NCI-H345 treated with DMSO at 0.1 percent for 48 hours (cell line): Measurements from ENCODE around the gene PPP1R12C.
A peak's percentile ranks its signal among the peaks of the same experiment; 100 is the strongest.
"Not testable (repeated sequence)": the region's sequence is repeated elsewhere in the genome, so short reads cannot be mapped to it uniquely, and the experiment has no call there.

Experiments used
- DNase-seq: peaks from one replicate; lab custom pipeline; 2025; ENCODE audit not compliant: unreplicated experiment; lab: John Stamatoyannopoulos, UW

PPP1R12C gene

GRCh38 chr19:55076321-55076720, 41.1 kb downstream of the PPP1R12C start:
- DNase-seq: no peak

- no peak for DNase-seq
These were observed 42.0 kb downstream of the PPP1R12C start, which contains the start of gene EPS8L1 for GRCh38 chr19:55075371-55075998. TSS of gene EPS8L1 (plus strand) at chr19:55075869. CDS start at chr19:55076445, 576 bp downstream.

DNA sequence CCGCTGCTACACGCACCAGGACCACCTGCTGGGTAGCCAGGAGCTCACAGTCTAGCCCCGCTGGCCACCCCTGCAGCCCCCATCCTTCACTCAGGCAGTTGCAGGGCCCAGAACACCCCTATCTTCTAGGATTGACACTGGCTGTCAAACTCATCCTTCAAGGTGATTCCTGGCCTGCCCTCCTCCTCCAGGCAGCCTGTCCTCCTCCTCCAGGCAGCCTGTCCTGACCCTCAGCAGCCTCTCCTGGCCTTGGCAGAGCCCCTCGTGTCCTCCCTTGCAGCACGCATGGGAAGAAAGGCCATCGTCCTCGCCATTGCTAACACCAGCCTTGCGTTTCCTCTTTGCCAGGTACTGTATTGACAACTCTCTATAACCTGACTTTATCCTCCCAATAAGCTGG, 45.5 kb downstream of the PPP1R12C start:
- DNase-seq: no peak

DNA sequence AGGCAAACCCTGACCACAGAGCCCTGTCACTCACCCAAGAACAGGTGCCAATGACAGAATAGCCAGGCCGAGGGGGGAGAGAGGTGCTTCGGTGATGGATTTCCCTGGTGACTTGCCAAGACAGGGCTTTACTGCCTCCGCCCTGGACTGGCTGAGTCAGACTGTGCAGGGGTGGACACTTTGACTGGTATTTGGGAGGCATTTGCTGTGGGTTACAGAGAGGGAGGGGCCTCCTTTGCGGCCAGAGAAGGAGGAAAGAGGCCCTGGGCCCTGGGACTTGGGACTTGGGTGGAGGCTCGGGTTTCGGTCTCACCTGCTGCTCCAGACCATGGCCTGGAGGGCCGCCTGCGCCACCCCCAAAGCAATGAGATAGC, 46.3 kb downstream of the PPP1R12C start:
- no peak for DNase-seq

- DNase-seq: no peak
These were observed 46.8 kb downstream of the PPP1R12C start for GRCh38 chr19:55070466-55071128.

GRCh38 chr19:55069865-55070197, 47.6 kb downstream of the PPP1R12C start:
- DNase-seq: no peak

DNA sequence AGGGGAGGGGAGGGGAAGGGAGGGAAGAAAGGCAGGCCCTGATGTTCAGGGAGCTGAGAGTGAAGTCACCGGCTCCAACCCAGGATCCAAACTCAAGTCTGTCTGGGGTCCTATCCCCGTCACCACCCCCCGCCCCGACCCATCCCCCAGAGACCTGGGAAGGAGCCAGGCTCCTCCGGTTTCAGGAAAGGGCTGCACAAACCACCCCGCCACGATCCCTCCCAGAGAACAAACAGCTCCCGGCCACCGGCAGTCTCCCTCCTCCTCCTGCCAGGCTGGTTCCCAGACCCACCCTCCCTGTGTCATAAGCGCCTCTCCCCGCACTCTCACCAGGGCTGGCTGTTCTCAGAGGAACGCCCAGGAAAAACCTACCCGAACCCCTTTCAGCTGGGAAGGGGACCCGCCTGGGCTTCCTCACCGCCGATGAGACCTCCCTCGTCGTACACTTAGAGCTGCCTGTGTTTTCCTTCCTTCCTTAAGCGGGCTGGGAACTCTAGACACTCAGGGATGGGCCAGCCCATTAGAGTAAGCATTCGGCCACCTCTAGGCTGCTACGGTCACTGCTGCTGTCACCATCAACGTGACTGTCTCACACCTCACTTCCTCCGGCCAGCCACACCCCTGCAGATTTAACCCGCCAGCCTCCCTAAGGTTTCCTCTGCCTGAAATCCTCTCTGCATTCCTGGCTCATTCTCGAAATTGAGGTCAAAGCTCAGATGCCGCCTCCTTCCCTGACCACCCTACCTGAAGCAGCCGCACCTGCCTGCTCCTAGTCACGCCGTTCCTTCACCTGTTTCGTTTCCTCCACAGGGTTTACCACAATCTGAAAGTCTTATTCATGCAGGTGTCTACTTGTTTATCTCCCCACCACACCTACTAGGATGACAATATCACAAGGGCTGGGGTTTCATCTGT, 48.2 kb downstream of the PPP1R12C start:
- DNase-seq: no peak

GRCh38 chr19:55067869-55068268, 49.6 kb downstream of the PPP1R12C start:
- no peak for DNase-seq

GRCh38 chr19:55066107-55066709, 51.2 kb downstream of the PPP1R12C start:
- no peak for DNase-seq

DNA sequence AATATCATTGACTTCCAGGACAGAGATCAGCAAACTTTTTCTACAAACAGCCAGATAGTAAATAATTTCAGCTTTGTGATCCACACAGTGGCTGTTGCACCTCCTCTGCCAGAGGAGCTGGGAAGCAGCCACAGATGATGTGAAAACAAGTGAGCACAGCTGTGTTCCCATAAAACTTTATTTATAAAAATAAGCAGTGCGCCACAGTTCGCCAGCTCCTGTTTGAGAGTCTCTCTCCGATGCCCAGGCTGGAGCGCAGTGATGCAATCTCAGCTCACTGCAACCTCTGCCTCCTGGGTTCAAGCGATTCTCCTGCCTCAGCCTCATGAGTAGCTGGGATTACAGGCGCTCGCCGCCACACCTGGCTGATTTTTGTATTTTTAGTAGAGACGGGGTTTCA, 51.9 kb downstream of the PPP1R12C start:
- not testable (repeated sequence) for DNase-seq

- no peak for DNase-seq
These were observed 54.0 kb downstream of the PPP1R12C start for GRCh38 chr19:55063492-55063843.

DNA sequence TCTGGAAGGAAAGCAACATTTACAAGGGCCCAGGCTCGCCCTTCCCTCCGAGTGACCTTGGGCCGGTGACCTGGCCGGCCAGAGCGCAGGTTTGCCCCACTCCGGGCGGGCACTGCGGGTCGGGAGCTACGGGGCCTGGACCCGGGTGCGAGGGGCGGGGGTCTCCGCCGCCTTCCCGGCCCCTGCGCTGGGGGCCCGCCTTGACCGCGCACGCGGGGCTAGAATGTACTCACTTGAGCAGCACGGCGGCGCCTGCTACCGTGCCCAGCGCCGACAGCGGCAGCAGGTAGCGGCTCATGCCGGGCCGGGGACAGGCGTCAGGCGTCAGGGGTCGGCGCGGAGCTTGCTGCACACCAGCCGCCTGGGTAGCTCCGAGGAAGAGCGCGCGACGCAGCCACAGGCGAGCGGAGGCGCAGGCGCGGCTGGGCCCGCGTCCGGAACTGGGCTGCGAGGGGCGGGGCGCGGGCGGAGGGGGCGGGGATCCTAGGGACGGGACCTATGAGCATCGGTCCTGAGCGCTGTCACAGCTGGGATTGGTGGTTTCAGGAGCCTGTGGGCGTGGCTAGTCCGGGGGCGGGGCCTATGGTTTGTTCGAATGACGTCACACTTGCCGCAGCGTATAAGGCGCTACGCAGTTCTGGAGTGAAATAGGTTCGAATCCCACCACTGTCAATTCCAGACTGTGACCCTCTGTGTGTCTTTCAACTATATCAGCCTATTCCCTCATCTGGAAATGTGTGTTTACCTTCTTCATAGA, 54.5 kb downstream of the PPP1R12C start, which contains the start of gene RDH13:
Gene RDH13 (minus strand): TSS at position 414 of the 757 bp plus-strand sequence. CDS start 116 bp downstream, at position 298.
- DNase-seq: peak; percentile 63

DNA sequence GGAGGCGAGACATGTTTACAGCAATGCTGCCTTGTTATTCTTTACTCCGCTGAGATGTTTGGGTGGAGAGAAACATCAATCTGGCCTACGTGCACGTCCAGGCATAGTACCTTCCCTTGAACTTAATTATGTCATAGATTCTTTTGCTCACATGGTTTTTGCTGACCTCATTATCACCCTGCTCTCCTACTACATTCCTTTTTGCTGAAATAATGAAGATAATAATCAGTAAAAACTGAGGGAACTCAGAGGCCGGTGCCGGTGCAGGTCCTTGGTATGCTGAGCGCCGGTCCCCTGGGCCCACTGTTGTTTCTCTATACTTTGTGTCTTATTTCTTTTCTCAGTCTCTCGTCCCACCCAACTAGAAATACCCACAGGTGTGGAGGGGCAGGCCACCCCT, 57.1 kb downstream of the PPP1R12C start:
- DNase-seq: not testable (repeated sequence)

DNA sequence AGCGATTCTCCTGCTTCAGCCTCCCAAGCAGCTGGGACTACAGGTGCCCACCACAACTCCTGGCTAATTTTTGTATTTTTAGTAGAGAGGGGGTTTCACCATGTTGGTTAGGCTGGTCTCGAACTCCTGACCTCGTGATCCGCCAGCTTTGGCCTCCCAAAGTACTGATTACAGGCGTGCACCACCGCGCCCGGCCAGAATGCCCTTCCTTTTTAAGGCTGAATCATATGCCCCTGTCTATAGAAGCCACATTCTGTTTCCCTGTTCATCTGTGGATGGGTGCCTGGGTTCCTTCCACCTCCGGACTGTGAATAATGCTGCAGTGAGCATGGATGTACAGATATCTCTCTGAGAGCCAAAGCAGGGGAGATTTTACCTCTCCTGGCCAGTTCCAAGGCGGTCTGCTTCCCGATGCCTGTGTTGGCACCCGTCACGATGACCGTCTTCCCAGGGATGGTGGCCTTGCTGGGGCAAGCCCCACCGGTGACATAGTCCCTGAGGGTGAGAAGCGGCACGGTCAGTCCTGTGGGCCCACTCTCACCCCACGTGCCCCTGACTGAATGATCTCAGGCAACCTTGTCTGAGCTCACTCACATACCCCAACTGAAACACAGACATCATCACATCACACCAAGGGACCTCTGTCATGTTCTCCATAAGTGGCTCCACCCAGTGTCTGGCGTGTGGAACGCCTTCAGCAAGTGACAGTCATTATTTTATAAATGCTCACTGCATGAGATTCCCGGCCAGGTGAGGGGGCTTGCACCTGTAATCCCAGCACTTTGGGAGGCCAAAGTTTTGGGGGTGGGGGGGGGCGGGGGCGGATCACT, 58.4 kb downstream of the PPP1R12C start:
- DNase-seq: no peak

DNA sequence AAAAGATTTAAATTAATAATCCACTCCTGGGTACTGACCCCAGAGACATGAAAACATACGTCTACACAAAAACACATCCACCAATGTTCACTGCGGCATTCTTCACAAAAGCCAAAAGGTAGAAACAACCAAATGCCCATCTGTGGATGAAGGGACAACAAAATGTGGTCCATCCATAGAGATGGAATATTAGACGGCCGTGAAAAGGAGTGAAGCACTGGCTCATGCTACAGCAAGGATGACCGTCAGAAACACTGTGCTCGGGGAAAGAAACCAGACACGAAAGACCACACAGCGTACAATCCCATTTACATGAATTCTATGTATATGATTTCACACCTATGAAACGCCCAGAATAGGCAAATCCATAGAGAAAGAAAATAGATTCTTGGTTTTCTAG, 60.6 kb downstream of the PPP1R12C start:
- no peak for DNase-seq

DNA sequence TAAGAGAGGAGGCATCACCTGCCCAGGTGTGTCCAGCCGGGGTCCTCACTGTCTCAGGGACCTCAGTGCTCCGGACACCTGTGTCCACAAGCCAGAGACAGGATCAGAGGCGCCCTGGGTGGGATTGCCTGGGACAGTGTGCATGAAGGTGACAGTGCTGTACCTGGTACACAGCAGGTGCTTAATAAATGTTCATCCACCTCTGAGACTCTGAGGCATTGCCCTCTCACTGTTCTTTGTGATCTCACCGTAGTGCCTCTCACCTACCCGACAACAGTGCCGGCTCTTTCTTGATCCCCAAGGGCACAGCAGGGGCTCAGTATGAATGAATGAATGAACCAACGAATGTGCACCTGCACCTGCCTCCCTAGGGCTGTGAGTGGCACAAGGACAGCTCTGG, 63.7 kb downstream of the PPP1R12C start:
- DNase-seq: no peak

DNA sequence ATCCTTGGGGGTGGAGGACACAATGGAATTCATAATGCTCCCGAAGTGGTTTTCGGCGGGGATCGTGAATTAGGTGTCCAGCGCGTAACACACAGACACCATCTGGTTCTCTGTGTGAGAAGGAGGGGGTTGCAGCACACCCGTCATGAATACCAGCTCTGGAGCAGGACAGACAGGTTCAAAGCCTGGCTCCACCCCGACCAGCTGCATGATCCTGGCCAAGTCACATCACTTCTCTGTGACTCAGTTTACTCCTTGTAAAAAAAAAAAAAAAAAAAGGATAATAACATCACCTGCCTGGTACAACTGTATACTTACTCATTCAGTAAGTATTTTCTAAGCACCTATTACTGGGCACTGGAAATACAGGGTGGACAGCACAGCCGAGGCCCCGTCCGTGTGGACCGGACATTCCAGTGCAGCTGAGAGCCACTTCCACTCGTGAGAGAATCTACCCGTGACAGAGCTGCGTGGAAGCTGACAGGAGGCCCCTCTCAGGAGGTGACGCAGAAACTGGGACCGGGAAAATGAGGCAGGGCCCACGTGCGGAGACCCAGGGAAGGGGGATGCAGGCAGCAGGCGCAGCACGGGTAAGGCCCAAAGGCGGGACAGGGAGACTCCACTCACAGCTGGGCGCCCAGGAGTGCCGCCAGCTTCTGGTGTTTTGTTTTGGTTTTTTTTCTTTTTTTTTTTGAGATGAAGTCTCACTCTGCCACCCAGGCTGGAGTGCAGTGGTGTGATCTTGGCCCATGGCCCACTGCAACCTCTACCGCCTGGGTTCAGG, 66.5 kb downstream of the PPP1R12C start:
- no peak for DNase-seq

DNA sequence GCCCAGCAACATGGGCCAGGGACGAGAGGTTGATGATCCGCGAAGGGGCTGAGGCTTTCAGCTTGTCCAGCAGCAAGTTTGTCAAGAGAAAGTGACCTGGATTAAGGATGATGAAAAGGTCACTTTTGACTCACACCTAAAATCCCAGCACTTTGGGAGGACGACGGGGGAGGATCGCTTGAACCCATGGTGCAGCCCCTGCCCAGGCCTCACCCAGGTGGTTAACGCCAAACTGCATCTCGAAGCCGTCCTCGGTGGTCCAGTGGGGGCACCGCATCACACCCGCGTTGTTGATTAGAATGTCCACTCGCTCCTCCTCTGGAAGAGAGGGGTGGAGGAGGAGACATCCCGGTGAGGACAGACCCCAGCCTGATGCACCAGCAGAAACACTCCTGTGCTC, 69.0 kb downstream of the PPP1R12C start:
- DNase-seq: no peak

DNA sequence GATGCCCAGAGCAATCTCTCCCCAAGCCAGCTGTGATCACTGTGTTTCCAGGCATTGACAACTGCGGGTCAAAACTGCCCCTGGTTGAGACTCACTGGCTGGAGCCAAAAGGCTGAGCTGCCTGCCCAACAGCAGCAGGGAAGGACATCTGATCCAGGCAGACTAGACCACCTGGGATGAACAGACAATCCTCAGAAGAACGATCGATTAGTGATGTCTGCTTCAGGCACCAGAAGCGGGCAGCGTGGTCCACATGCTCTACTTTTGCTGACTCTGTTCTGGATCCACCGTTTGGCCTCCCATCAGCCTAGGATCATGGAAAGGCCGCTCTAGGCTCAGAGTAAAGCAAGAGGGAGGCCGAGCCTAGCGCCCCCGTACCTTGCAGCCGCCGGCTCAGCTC, 69.5 kb downstream of the PPP1R12C start:
- no peak for DNase-seq
